K562 (cell line): ENCODE results near the gene SAMD14. TPM values are rescaled to one million over a fixed set of nuclear protein-coding genes. Genes with fewer than 3 reads are reported as not detected.

Experiments used
- ATF7 ChIP-seq: fragments of 450-650 bp; IDR thresholded peaks from 2 replicates; pipeline ENCODE4 v1.7.1; 2014; ENCODE audit warnings: mild to moderate bottlenecking, moderate library complexity
- BMI1 ChIP-seq: fragments of 150-350 bp; IDR thresholded peaks from 2 replicates; pipeline ENCODE4 v1.6.1; 2014; ENCODE audit warnings: low read length
- CCNT2 ChIP-seq: IDR thresholded peaks from 2 replicates; pipeline ENCODE4 v1.6.1; 2011; ENCODE audit warnings: borderline replicate concordance, low read depth, mild to moderate bottlenecking, moderate library complexity, mixed read lengths, low read length; ENCODE audit not compliant: insufficient read length; ENCODE audit errors: extremely low read depth
- CHCHD3 ChIP-seq: fragments of 250-450 bp; sonication (Bioruptor Pico); IDR thresholded peaks from 2 replicates; pipeline ENCODE4 v2.1.2; 2022; ENCODE audit warnings: mild to moderate bottlenecking
- CREB1 ChIP-seq, 2 experiments: sonication (generic) in 1 of 2; formaldehyde crosslinking in 1 of 2; IDR thresholded peaks; 2 replicates each; pipeline versions ENCODE4 v1.6.1 to v1.8.0; 2012 to 2022; ENCODE audit warnings: inconsistent platforms in 1 of 2, mild to moderate bottlenecking in 1 of 2, missing genetic modification reagents in 1 of 2, moderate library complexity in 1 of 2
- FOXJ2 ChIP-seq: fragments of 200-800 bp; sonication (Bioruptor generic); IDR thresholded peaks from 2 replicates; pipeline ENCODE4 v1.6.1; 2016; ENCODE audit warnings: missing genetic modification characterization, missing compliant biosample characterization
- GATA2 ChIP-seq: sonication (generic); formaldehyde crosslinking; IDR thresholded peaks from 2 replicates; pipeline ENCODE4 v1.4.0; 2020; ENCODE audit warnings: mild to moderate bottlenecking, missing genetic modification reagents
- KLF6 ChIP-seq: fragments of 250-450 bp; sonication (Bioruptor Pico); IDR thresholded peaks from 2 replicates; pipeline ENCODE4 v1.4.0; 2020; ENCODE audit warnings: mild to moderate bottlenecking, moderate library complexity, borderline replicate concordance
- MAFG ChIP-seq: fragments of 450-650 bp; conservative IDR thresholded peaks from 2 replicates; pipeline ENCODE4 v1.6.1; 2016; ENCODE audit warnings: missing genetic modification characterization, missing compliant biosample characterization
- MAX ChIP-seq: sonication (generic); formaldehyde crosslinking; IDR thresholded peaks from 2 replicates; pipeline ENCODE4 v1.9.0; 2022; ENCODE audit warnings: mild to moderate bottlenecking, missing genetic modification reagents
- MYC ChIP-seq, 2 experiments: fragments of 250-450 bp in 1 of 2; sonication (Bioruptor Pico) in 1 of 2; IDR thresholded peaks; 2 replicates each; pipeline versions ENCODE4 v1.5.1 to v1.6.1; 2012 to 2021; ENCODE audit warnings: low read depth in 2 of 2, borderline replicate concordance in 1 of 2, improper control_type of control experiment in 1 of 2, low read length in 1 of 2, mild to moderate bottlenecking in 1 of 2, moderate library complexity in 1 of 2
- OTX1 ChIP-seq: fragments of 450-650 bp; formaldehyde crosslinking; IDR thresholded peaks from 2 replicates; pipeline ENCODE4 v1.4.0; 2022; ENCODE audit warnings: mild to moderate bottlenecking
- PBX2 ChIP-seq, 2 experiments: IDR thresholded peaks in 1 of 2; conservative IDR thresholded peaks in 1 of 2; 2 replicates each; pipeline ENCODE4 v1.6.1; 2016; ENCODE audit warnings: low read depth in 2 of 2, mild to moderate bottlenecking in 1 of 2, missing compliant biosample characterization in 1 of 2, missing genetic modification characterization in 1 of 2, moderate library complexity in 1 of 2
- RBFOX2 ChIP-seq: fragments of 200-400 bp; formaldehyde crosslinking; IDR thresholded peaks from 2 replicates; pipeline ENCODE4 v1.6.1; 2017; ENCODE audit warnings: low read depth, mild to moderate bottlenecking, low read length, moderate library complexity
- SRF ChIP-seq, 2 experiments: fragments of 250-450, 450-650 bp in 1 of 2; sonication (Bioruptor Pico) in 1 of 2; sonication (generic) in 1 of 2; formaldehyde crosslinking; IDR thresholded peaks; 2 replicates each; pipeline versions ENCODE4 v1.5.0 to v1.5.1; 2020 to 2022; ENCODE audit warnings: mild to moderate bottlenecking in 1 of 2, missing genetic modification reagents in 1 of 2
- ZC3H11A ChIP-seq: IDR thresholded peaks from 2 replicates; pipeline ENCODE4 v1.6.1; 2012; ENCODE audit warnings: low read depth, low read length, improper control_type of control experiment
- ZNF77 ChIP-seq: fragments of 250-450 bp; sonication (Bioruptor Pico); IDR thresholded peaks from 2 replicates; pipeline ENCODE4 v1.5.0; 2020
- polyA plus RNA-seq, 8 experiments: library from polyadenylated mRNA; depleted of rRNA in 4 of 8; stranded (reverse) in 5 of 8; unstranded in 3 of 8; fragments of >200 nt; fragmentation: Nextera tagmentation in 2 of 8; fragmentation: Illumina TruSeq in 1 of 8; extraction: Ambion mirVana in 2 of 8; extraction: Trizol in 1 of 8; gene quantifications; 2 replicates each; pipeline versions ENCODE4 v1.2.1 to v1.2.3, GENCODE V29; 2011 to 2014; ENCODE audit warnings: inconsistent platforms in 1 of 8, missing spikeins in 1 of 8
- total RNA-seq, 7 experiments: library from RNA; depleted of rRNA in 6 of 7; stranded (reverse); fragments of >200 nt in 6 of 7; fragmentation: Illumina TruSeq in 2 of 7; extraction: Trizol in 2 of 7; gene quantifications; 2 replicates each; pipeline versions ENCODE4 v1.2.1 to v1.2.3, GENCODE V29; 2011 to 2021; ENCODE audit warnings: low replicate concordance in 1 of 7
- TF ChIP-seq, protein P1 (sequence below): sonication (generic); formaldehyde crosslinking; IDR thresholded peaks from 2 replicates; pipeline ENCODE4 v1.8.1; 2022; ENCODE audit warnings: missing genetic modification reagents
- TF ChIP-seq, protein P2 (sequence below): fragments of 250-450 bp; sonication (Bioruptor Pico); IDR thresholded peaks from 2 replicates; pipeline ENCODE4 v1.9.0; 2021; ENCODE audit warnings: mild to moderate bottlenecking, inconsistent platforms

SAMD14 gene
- total and polyA plus RNA-seq, 9 of the 15 experiments (the other 6 are each of a cell fraction or from before 2014, with no cell fraction given): 0.04 to 0.07 TPM; not detected in 7

DNA sequence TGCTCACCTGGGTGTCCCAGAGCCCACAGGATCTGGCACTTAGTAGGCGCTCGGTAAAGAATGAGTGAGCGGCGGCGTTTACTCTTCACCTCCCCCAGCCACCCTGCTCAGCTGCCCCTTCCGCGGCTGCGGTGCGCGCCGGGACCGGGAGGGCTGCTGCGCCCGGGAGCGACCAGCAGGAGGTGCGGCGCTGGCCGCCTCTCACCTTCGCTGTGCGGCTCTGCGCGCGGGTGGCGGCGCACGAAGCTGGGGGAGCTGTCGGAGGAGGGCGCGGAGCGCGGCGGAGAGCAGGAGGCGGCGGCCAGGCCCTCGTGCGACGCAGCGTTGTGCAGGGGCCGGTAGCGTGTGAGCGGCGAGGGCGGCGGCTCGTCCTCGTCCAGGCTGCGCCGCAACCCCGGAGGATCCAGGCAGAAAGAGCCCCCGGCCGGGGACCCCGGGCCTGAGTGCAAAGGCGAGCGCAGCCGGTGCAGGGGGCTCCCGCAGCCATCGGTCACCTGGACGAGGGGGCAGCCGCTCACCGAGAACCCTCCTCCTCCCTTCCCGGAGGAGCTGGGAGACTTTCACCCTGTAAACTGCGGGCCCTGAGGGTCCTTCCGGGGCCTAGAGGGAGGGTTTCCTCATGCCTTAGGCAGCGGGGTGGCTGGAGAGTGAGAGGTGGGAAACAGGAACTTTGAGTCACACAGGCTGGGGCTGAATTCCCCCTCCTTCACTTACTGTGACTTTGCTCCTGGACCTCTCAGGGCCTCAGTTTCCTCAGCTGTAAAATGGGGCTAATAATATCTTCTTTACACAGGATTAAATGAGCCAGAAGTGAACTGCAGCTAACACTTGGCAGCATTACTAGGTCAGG, 12.5 kb downstream of the SAMD14 start (continued):
- TF ChIP-seq FOXJ2 (tag) (no peak), CCNT2 (peak; percentile 52), RBFOX2 (0 out of 2 replicates have a peak, but pooled peaks have one; percentile 19), ZC3H11A (no peak), CHCHD3 (CRISPR knock-in tag) (no peak), SRF (CRISPR knock-in tag; IDR thresholded peaks at IDR 0.05) (peak in 1 of 2 experiments; percentile 36; a peak in 1 of 4 replicates), MAX (peak; percentile 83), ZNF77 (CRISPR knock-in tag) (no peak), ATF7 (0 out of 2 replicates have a peak, but pooled peaks have one; percentile 14), CREB1 (IDR thresholded peaks at IDR 0.05) (peak; percentile 27; the same call in 1 of the 2 replicates), CREB1 (CRISPR knock-in tag; IDR thresholded peaks at IDR 0.05) (no peak), GATA2 (CRISPR knock-in tag) (no peak), OTX1 (no peak), PBX2 (CRISPR knock-in tag; IDR thresholded peaks at IDR 0.05; ENCODE audit: low read depth) (no peak), PBX2 (tag; conservative IDR thresholded peaks at IDR 0.05; ENCODE audit: low read depth) (no peak), KLF6 (CRISPR knock-in tag) (no peak), MAFG (tag) (no peak), MYC (IDR thresholded peaks at IDR 0.05; ENCODE audit: low read depth, low read length) (no peak), MYC (CRISPR knock-in tag; IDR thresholded peaks at IDR 0.05; ENCODE audit: borderline replicate concordance, low read depth) (no peak), BMI1 (no peak)
- TF ChIP-seq, protein P1, sequence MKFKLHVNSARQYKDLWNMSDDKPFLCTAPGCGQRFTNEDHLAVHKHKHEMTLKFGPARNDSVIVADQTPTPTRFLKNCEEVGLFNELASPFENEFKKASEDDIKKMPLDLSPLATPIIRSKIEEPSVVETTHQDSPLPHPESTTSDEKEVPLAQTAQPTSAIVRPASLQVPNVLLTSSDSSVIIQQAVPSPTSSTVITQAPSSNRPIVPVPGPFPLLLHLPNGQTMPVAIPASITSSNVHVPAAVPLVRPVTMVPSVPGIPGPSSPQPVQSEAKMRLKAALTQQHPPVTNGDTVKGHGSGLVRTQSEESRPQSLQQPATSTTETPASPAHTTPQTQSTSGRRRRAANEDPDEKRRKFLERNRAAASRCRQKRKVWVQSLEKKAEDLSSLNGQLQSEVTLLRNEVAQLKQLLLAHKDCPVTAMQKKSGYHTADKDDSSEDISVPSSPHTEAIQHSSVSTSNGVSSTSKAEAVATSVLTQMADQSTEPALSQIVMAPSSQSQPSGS: no peak; the same call in 1 of the 2 replicates
- TF ChIP-seq, protein P2, sequence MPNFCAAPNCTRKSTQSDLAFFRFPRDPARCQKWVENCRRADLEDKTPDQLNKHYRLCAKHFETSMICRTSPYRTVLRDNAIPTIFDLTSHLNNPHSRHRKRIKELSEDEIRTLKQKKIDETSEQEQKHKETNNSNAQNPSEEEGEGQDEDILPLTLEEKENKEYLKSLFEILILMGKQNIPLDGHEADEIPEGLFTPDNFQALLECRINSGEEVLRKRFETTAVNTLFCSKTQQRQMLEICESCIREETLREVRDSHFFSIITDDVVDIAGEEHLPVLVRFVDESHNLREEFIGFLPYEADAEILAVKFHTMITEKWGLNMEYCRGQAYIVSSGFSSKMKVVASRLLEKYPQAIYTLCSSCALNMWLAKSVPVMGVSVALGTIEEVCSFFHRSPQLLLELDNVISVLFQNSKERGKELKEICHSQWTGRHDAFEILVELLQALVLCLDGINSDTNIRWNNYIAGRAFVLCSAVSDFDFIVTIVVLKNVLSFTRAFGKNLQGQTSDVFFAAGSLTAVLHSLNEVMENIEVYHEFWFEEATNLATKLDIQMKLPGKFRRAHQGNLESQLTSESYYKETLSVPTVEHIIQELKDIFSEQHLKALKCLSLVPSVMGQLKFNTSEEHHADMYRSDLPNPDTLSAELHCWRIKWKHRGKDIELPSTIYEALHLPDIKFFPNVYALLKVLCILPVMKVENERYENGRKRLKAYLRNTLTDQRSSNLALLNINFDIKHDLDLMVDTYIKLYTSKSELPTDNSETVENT (CRISPR knock-in tag): 0 out of 2 replicates have a peak, but pooled peaks have one; percentile 20
